ENCODE data around the gene ADCY3.

Gene ADCY3

GRCh38 chr2:24856791-24857211, 63.2 kb downstream of the ADCY3 start:
- Histone ChIP-seq H3K4me3 (ENCODE audit: insufficient read depth, low read depth, low read length, poor library complexity, severe bottlenecking) (no peak overlapping the region), H3K27me3 (replicated peaks; ENCODE audit: control insufficient read depth, insufficient read depth, low read length, poor library complexity, severe bottlenecking) (no peaks in the 10 kb centered on the region), H3K4me1 (ENCODE audit: control insufficient read depth, insufficient read depth, low read length, poor library complexity, severe bottlenecking) (no peaks in the 10 kb centered on the region), H3K27ac (ENCODE audit: insufficient read depth, low read length, poor library complexity, severe bottlenecking) (no peak overlapping the region), H3K36me3 (ENCODE audit: control insufficient read depth, insufficient read depth, low read length) (peaks cover 3% of the 10 kb centered on the region), H3K9me3 (ENCODE audit: control insufficient read depth, low read length) (no peaks in the 10 kb centered on the region)
- DNase-seq, result no peak

DNA sequence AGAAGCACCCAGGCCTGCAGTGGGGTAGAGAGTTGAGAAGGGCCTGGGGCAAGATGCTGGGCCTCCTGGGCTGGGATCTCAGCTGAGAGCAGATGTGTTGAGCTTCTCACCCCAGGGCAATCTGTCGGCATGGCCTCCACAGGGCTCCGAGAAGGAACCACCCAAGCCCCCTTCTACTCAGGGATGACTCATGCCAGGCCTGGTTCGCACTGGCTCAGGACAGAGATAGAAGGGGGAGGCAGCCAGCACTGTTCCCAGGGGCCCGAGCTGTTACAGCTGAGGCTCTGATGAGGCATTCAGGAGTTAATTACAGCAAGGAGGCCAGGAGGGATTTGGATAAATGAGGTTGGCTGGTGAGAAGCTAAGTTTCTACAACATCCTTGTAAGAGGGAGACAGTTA, 64.3 kb downstream of the ADCY3 start:
- Histone ChIP-seq H3K9me3 (ENCODE audit: control insufficient read depth, low read length) (no peaks in the 10 kb centered on the region), H3K27ac (ENCODE audit: insufficient read depth, low read length, poor library complexity, severe bottlenecking) (no peak overlapping the region), H3K4me1 (ENCODE audit: control insufficient read depth, insufficient read depth, low read length, poor library complexity, severe bottlenecking) (no peaks in the 10 kb centered on the region), H3K27me3 (replicated peaks; ENCODE audit: control insufficient read depth, insufficient read depth, low read length, poor library complexity, severe bottlenecking) (no peaks in the 10 kb centered on the region), H3K4me3 (ENCODE audit: insufficient read depth, low read depth, low read length, poor library complexity, severe bottlenecking) (no peak overlapping the region), H3K36me3 (ENCODE audit: control insufficient read depth, insufficient read depth, low read length) (peaks cover 3% of the 10 kb centered on the region)
- no peak for DNase-seq

DNA sequence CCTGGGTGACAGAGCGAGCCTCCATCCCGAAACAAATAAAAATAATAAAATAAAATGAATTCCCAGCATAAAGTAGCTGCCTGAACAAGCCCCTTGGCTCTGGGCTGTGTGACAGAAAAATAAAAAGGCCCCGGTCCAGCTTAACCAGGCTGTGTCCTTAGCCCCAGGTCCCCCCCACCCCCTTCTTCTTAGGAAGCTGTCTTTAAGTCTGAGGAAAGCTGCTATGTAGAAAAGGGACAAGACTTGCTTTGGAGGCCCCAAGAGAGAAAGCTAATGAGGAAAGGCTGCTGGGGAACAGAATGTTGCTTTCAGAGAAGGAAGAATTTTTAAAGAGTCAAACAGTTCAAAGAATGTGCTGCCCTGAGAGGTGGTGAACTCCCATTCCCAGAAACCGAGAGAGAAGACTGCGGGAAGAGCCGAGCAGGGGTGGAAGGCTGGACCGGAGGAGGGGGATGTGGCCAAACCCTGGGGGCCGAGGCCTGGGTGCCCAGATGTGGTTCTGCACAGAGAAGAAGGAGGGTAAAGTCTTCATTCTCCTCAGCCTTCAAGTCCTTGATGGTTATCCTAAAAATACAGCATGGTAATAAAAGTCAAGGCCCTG, 64.9 kb downstream of the ADCY3 start:
- no peak for DNase-seq
- no peaks in the 10 kb centered on the region for H3K9me3 ChIP-seq (ENCODE audit: control insufficient read depth, low read length)
- H3K27me3 ChIP-seq (replicated peaks; ENCODE audit: control insufficient read depth, insufficient read depth, low read length, poor library complexity, severe bottlenecking), result no peaks in the 10 kb centered on the region
- H3K4me3 ChIP-seq (ENCODE audit: insufficient read depth, low read depth, low read length, poor library complexity, severe bottlenecking), result no peak overlapping the region
- H3K36me3 ChIP-seq (ENCODE audit: control insufficient read depth, insufficient read depth, low read length), result peaks cover 3% of the 10 kb centered on the region
- H3K4me1 ChIP-seq (ENCODE audit: control insufficient read depth, insufficient read depth, low read length, poor library complexity, severe bottlenecking), result no peaks in the 10 kb centered on the region
- H3K27ac ChIP-seq (ENCODE audit: insufficient read depth, low read length, poor library complexity, severe bottlenecking), result no peak overlapping the region

- Histone ChIP-seq H3K27ac (ENCODE audit: insufficient read depth, low read length, poor library complexity, severe bottlenecking) (no peak overlapping the region), H3K27me3 (replicated peaks; ENCODE audit: control insufficient read depth, insufficient read depth, low read length, poor library complexity, severe bottlenecking) (no peaks in the 10 kb centered on the region), H3K9me3 (ENCODE audit: control insufficient read depth, low read length) (no peaks in the 10 kb centered on the region), H3K36me3 (ENCODE audit: control insufficient read depth, insufficient read depth, low read length) (peaks cover 3% of the 10 kb centered on the region), H3K4me1 (ENCODE audit: control insufficient read depth, insufficient read depth, low read length, poor library complexity, severe bottlenecking) (no peaks in the 10 kb centered on the region), H3K4me3 (ENCODE audit: insufficient read depth, low read depth, low read length, poor library complexity, severe bottlenecking) (no peak overlapping the region)
- no peak for DNase-seq
Measured at GRCh38 chr2:24853996-24854395, 66.0 kb downstream of the ADCY3 start.

- no peak overlapping the region for H3K4me3 ChIP-seq (ENCODE audit: insufficient read depth, low read depth, low read length, poor library complexity, severe bottlenecking)
- peaks cover 3% of the 10 kb centered on the region for H3K36me3 ChIP-seq (ENCODE audit: control insufficient read depth, insufficient read depth, low read length)
- no peak overlapping the region for H3K27ac ChIP-seq (ENCODE audit: insufficient read depth, low read length, poor library complexity, severe bottlenecking)
- no peak for DNase-seq
- no peaks in the 10 kb centered on the region for H3K27me3 ChIP-seq (replicated peaks; ENCODE audit: control insufficient read depth, insufficient read depth, low read length, poor library complexity, severe bottlenecking)
- H3K4me1 ChIP-seq (ENCODE audit: control insufficient read depth, insufficient read depth, low read length, poor library complexity, severe bottlenecking), result no peaks in the 10 kb centered on the region
- no peaks in the 10 kb centered on the region for H3K9me3 ChIP-seq (ENCODE audit: control insufficient read depth, low read length)
Measured at GRCh38 chr2:24853046-24853445, 67.0 kb downstream of the ADCY3 start.

DNA sequence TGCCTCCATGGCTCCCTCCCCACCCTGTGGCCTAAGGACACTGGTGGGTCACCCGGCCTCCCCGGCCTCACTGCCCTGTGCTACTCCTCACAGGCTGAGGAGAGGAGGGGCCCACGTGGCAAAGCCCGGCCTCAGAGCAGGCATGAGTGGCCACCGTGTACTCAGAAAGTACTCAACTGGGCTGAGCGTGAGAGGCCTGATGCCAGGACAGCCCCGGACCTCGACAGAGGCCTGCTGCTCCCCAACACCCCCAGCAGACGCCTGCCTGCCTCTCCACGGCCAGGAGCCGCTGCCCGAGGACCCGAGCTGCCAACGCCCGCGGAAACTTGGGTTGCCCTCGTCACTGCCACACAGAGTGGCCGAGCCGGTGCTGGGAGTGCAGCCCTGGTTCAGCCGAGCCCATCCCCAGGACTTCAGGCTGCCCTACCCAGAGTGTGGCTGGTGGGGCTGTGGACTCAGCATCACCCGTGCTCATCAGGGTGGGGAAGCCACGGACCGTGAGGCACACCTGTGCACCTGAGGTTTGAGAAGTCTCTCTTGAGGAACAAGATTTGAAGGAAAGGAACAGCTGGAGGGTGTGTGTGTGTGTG, 67.5 kb downstream of the ADCY3 start:
- DNase-seq, result no peak
- H3K9me3 ChIP-seq (ENCODE audit: control insufficient read depth, low read length), result no peaks in the 10 kb centered on the region

DNA sequence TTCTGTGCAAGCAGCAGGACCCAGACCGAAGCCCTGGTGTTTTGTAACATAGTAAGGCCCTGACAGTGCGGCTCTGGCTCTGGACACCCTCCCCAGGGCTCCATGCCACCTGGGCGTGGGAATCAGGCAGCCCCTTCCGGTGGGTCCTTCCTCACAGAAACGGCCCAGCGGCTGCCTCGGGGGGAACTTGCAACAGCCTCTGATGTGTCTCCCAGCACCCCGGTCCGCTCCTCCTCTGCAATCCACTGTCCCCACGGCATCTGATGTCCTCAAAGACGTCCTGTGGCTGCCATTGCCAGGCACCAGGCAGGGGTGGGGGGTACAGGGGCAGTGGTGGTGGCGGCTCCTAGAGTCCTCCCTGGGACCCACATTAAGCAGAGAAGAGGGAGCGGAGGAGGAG, 68.0 kb downstream of the ADCY3 start:
- no peak overlapping the region for H3K4me3 ChIP-seq (ENCODE audit: insufficient read depth, low read depth, low read length, poor library complexity, severe bottlenecking)
- peaks cover 3% of the 10 kb centered on the region for H3K36me3 ChIP-seq (ENCODE audit: control insufficient read depth, insufficient read depth, low read length)
- no peaks in the 10 kb centered on the region for H3K27me3 ChIP-seq (replicated peaks; ENCODE audit: control insufficient read depth, insufficient read depth, low read length, poor library complexity, severe bottlenecking)
- H3K9me3 ChIP-seq (ENCODE audit: control insufficient read depth, low read length), result no peaks in the 10 kb centered on the region
- no peak overlapping the region for H3K27ac ChIP-seq (ENCODE audit: insufficient read depth, low read length, poor library complexity, severe bottlenecking)
- no peaks in the 10 kb centered on the region for H3K4me1 ChIP-seq (ENCODE audit: control insufficient read depth, insufficient read depth, low read length, poor library complexity, severe bottlenecking)
- no peak for DNase-seq

More for the DNA sequence above, 67.5 kb downstream of the ADCY3 start:
- H3K27me3 ChIP-seq (replicated peaks; ENCODE audit: control insufficient read depth, insufficient read depth, low read length, poor library complexity, severe bottlenecking), result no peaks in the 10 kb centered on the region
- no peak overlapping the region for H3K4me3 ChIP-seq (ENCODE audit: insufficient read depth, low read depth, low read length, poor library complexity, severe bottlenecking)
- H3K27ac ChIP-seq (ENCODE audit: insufficient read depth, low read length, poor library complexity, severe bottlenecking), result no peak overlapping the region
- peaks cover 3% of the 10 kb centered on the region for H3K36me3 ChIP-seq (ENCODE audit: control insufficient read depth, insufficient read depth, low read length)
- H3K4me1 ChIP-seq (ENCODE audit: control insufficient read depth, insufficient read depth, low read length, poor library complexity, severe bottlenecking), result no peaks in the 10 kb centered on the region

DNA sequence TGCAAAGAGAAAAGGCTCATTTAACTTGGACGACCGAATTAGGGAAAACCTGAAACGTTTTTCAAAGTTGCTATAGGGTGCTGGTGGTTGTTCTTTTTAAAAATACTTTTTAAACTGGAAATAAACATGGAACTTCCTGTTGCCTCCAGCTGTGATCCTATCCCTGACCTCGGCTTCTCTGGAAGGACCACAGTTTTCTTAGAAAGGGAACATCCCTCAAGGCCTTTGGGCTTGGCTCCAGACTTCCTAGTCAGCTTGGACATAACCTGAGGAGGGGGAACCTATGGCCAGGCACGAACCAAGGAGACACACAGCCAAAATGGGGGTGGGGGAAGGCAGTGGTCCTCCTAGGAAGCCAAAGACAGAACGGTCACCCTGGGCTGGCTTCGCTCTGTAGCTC, 69.1 kb downstream of the ADCY3 start:
- Histone ChIP-seq H3K27ac (ENCODE audit: insufficient read depth, low read length, poor library complexity, severe bottlenecking) (no peak overlapping the region), H3K4me3 (ENCODE audit: insufficient read depth, low read depth, low read length, poor library complexity, severe bottlenecking) (no peak overlapping the region), H3K4me1 (ENCODE audit: control insufficient read depth, insufficient read depth, low read length, poor library complexity, severe bottlenecking) (no peaks in the 10 kb centered on the region), H3K9me3 (ENCODE audit: control insufficient read depth, low read length) (no peaks in the 10 kb centered on the region), H3K36me3 (ENCODE audit: control insufficient read depth, insufficient read depth, low read length) (peaks cover 3% of the 10 kb centered on the region), H3K27me3 (replicated peaks; ENCODE audit: control insufficient read depth, insufficient read depth, low read length, poor library complexity, severe bottlenecking) (no peaks in the 10 kb centered on the region)
- no peak for DNase-seq

- Histone ChIP-seq H3K9me3 (ENCODE audit: control insufficient read depth, low read length) (no peaks in the 10 kb centered on the region), H3K27ac (ENCODE audit: insufficient read depth, low read length, poor library complexity, severe bottlenecking) (no peak overlapping the region), H3K4me1 (ENCODE audit: control insufficient read depth, insufficient read depth, low read length, poor library complexity, severe bottlenecking) (no peaks in the 10 kb centered on the region), H3K4me3 (ENCODE audit: insufficient read depth, low read depth, low read length, poor library complexity, severe bottlenecking) (no peak overlapping the region), H3K36me3 (ENCODE audit: control insufficient read depth, insufficient read depth, low read length) (no peaks in the 10 kb centered on the region), H3K27me3 (replicated peaks; ENCODE audit: control insufficient read depth, insufficient read depth, low read length, poor library complexity, severe bottlenecking) (no peaks in the 10 kb centered on the region)
- DNase-seq, result no peak
Measured at GRCh38 chr2:24845691-24846090, 74.3 kb downstream of the ADCY3 start.

DNA sequence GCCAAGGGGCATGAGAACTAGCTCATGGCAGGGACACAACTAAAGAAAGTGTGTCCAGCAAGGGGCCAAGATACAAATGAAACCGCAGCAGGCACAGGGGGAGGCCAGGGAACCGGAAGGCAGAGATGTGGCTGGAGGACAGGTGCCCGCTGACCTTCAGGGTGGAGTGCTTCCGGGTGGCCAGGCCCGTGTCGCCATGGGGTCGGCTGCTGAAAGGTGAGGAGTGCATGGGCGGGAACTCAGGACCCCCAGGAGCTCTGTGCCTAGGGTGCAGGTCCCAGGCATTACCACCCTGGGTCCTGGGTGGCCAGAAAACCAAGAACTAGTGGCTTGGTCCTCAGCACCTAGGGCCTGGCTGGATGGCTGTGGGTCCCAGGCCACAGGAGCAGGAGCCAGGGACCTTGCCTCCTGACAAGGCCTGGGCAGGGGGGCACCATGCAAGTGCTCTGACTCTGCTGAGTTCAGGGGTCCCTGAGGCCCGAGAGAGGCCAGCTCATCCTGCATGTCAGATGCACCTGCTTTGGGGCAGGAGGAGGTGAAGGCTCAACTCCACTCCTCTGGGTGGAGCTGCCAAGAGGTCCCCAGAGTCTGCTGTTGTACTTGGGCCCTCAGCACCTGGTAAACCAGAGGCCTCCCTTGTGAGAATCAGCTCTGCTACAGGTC, 75.9 kb downstream of the ADCY3 start:
- Histone ChIP-seq H3K4me1 (ENCODE audit: control insufficient read depth, insufficient read depth, low read length, poor library complexity, severe bottlenecking) (no peaks in the 10 kb centered on the region), H3K9me3 (ENCODE audit: control insufficient read depth, low read length) (no peaks in the 10 kb centered on the region), H3K4me3 (ENCODE audit: insufficient read depth, low read depth, low read length, poor library complexity, severe bottlenecking) (no peak overlapping the region), H3K36me3 (ENCODE audit: control insufficient read depth, insufficient read depth, low read length) (peaks cover 3% of the 10 kb centered on the region), H3K27ac (ENCODE audit: insufficient read depth, low read length, poor library complexity, severe bottlenecking) (no peak overlapping the region), H3K27me3 (replicated peaks; ENCODE audit: control insufficient read depth, insufficient read depth, low read length, poor library complexity, severe bottlenecking) (no peaks in the 10 kb centered on the region)
- no peak for DNase-seq

All from effector memory CD4-positive, alpha-beta T cell (primary cell).